A204.1 (cell line): ENCODE results near the gene ADORA2B.
"Not testable (repeated sequence)": the region's sequence is repeated elsewhere in the genome, so short reads cannot be mapped to it uniquely, and the experiment has no call there.

Source experiments
- FAIRE-seq: peaks from 2 replicates; lab custom pipeline; 2012; peaks lifted over from hg19 to GRCh38; lab: Jason Lieb, UNC

ADORA2B gene

GRCh38 chr17:15944759-15945526 is at the start of gene ADORA2B:
Gene ADORA2B (plus strand): TSS chr17:15945130. CDS start chr17:15945249, 119 bp downstream.
- FAIRE-seq, result no peak

GRCh38 chr17:15896277-15896676 is 48.7 kb upstream of the ADORA2B start:
- no peak for FAIRE-seq

GRCh38 chr17:15896834-15897233 is 48.1 kb upstream of the ADORA2B start:
- FAIRE-seq, result no peak

GRCh38 chr17:15899596-15899995 is 45.3 kb upstream of the ADORA2B start:
- FAIRE-seq, result not testable (repeated sequence)

- no peak for FAIRE-seq
Measured at GRCh38 chr17:15900871-15901270, 44.1 kb upstream of the ADORA2B start.

GRCh38 chr17:15905236-15905635 is 39.7 kb upstream of the ADORA2B start:
- FAIRE-seq, result not testable (repeated sequence)

- no peak for FAIRE-seq
Measured at GRCh38 chr17:15907290-15907689, 37.6 kb upstream of the ADORA2B start.

- FAIRE-seq, result no peak
Measured at GRCh38 chr17:15908378-15908777, 36.6 kb upstream of the ADORA2B start.

- FAIRE-seq, result no peak
Measured at GRCh38 chr17:15909481-15909991, 35.4 kb upstream of the ADORA2B start.

GRCh38 chr17:15910791-15911190 is 34.1 kb upstream of the ADORA2B start:
- FAIRE-seq, result no peak

DNA sequence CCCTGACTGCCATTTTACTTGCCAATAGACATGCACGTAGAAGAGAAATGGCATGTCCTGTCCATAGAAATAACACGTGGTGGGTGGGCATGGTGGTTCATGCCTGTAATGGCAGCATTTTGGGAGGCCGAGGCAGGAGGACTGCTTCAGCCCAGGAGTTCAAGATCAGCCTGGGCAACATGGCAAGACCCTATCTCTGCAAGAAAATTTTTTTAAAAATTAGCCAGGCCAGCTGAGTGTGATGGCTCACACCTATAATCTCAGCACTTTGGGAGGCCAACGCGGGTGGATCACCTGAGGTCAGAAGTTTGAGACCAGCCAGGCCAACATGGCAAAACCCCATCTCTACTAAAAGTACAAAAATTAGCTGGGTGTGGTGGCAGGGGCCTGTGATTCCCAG is 33.2 kb upstream of the ADORA2B start:
- not testable (repeated sequence) for FAIRE-seq

GRCh38 chr17:15912416-15912955 is 32.4 kb upstream of the ADORA2B start:
- no peak for FAIRE-seq

- no peak for FAIRE-seq
Measured at GRCh38 chr17:15913826-15914225, 31.1 kb upstream of the ADORA2B start.

- FAIRE-seq, result no peak
Measured at GRCh38 chr17:15914400-15915170, 30.3 kb upstream of the ADORA2B start.

DNA sequence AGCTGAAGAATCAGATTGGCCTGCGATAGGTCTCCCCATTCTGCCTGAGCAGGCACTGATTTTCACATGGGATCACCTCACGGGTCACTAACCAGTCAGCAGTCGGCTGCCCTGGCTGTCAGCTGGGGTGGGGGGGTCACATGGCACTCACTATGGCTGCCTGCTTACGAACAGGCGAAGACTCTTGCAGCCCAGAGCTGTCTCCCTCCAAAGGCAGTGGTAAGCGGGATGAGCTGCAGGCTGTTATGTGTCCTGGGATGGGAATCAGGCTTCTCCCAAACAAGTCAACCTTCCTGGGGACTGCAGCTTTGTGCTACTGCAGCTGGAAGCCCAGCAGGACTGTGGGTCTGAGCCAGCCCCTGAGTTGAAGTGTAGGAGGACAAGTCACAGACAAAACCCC is 29.0 kb upstream of the ADORA2B start:
- no peak for FAIRE-seq

DNA sequence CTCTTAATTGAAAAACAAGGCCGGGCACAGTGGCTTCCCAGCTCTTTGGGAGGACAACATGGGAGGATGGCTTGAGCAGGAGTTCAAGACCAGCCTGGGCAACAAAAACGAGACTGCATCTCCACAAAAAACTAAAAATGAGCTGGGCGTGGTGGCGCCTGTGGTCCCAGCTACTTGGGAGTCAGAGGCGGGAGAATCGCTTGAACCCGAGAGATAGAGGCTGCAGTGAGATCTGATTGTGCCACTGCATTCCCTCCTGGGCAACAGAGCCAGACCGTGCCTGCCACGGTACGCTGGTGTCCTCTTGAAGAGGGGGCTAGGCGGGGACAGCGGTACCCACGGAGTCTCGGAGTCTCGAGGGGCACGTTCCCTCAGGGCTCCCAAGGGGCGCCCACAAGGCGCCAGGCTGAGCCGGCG is 27.9 kb upstream of the ADORA2B start:
- FAIRE-seq, result no peak

GRCh38 chr17:15917438-15918027 is 27.4 kb upstream of the ADORA2B start:
- no peak for FAIRE-seq

- no peak for FAIRE-seq
Measured at GRCh38 chr17:15918261-15918660, 26.7 kb upstream of the ADORA2B start.

- FAIRE-seq, result no peak
Measured at GRCh38 chr17:15918661-15919259, 26.2 kb upstream of the ADORA2B start.

GRCh38 chr17:15919466-15919865 is 25.5 kb upstream of the ADORA2B start:
- FAIRE-seq, result no peak

DNA sequence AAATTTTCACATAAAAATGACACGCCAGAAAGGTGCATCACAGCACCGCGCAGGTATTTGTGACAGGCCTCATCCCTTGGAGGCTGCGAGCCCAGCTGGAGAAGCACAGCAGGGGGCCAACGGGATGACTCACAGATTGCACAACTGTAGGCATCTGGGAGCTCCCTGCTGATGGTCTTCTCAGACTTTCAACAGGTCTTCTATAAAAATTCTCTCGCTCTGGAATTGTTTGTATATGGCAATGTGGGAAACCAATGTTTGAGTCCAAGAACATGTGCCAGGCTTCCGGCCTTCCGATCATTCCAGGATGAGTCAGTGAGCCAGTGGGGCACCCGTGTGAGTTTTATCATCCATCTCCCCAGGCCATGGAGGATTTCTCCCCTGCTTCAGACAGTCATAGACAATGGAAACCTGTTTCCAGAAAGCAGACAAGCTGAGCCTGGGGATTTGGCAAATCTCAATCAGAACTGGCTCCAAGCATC is 24.1 kb upstream of the ADORA2B start:
- FAIRE-seq, result no peak

- FAIRE-seq, result no peak
Measured at GRCh38 chr17:15921640-15922039, 23.3 kb upstream of the ADORA2B start.
